ENCODE results near the gene MMP24. TPM values are rescaled to one million over a fixed set of nuclear protein-coding genes. Genes with fewer than 3 reads are reported as not detected.
"Not testable (repeated sequence)": the region's sequence is repeated elsewhere in the genome, so short reads cannot be mapped to it uniquely, and the experiment has no call there.

The MMP24 gene
- total RNA-seq, 1 experiment from 2014 or later: 0.71 TPM

DNA sequence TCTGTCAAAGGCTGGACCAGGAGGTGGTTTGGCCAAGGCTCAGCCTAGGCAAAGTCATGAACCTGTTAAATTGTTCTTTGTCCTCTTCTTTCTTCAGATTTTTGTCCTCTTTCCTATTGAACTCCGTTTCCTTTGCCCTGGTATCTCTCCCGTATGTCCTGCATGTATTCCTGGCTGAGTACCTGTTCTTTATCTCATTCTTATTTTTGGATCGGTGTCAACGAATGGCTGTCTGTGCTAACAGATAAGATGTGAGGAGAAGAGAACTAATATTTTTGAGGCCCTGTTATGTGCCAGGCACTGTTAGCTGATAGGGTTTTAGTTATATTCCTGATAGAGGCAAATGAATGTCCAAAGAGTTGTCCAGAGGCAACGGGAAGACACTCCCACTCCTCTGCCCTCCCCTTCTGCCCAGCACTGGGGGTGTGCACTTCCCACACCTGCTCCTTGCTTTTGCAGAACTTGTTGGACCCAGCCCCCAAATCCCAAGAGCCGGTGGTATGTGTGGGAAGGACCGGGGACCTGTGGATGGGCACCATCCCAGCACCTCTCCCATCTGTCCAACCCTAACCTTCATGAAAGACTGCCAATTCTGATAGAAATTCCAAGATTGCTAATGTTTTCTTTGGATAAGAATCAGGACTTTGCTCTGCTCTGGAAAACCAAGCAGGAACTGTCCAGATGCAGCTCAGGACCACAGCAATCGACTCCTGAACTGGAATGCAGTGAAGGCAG lies 30.9 kb downstream of the MMP24 start:
- Histone ChIP-seq H3K9me3 (replicated peaks) (no peaks in the 10 kb centered on the region), H3K36me3 (no peaks in the 10 kb centered on the region), H3K27me3 (replicated peaks) (no peaks in the 10 kb centered on the region), H3K4me3 (no peak overlapping the region), H3K27ac (no peak overlapping the region), H3K4me1 (replicated peaks) (peaks cover 2% of the 10 kb centered on the region)
- no peak for DNase-seq (ENCODE audit: low read depth in 1 of 2, low spot score in 2 of 2)

DNA sequence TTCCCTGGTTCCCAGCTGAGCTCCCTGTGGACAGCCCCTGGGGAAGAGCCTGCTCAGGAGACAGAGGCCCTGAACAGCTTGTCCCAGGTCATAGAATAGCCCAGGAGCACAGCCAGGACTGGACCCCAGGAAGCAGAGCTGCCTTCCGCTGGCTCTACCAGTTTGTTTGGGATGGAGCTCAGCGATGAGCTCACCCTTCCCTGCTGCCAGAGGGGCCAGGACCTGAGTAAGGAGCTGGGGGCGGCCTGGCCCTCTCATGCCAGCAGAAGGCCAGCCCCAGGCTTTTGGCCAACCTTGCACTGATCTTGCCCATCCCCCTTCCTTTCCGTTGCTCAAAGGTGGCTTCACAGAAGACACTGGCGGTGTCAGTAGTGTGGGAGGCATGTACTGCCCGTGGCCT lies 33.9 kb downstream of the MMP24 start:
- H3K9me3 ChIP-seq (replicated peaks): no peaks in the 10 kb centered on the region

DNA sequence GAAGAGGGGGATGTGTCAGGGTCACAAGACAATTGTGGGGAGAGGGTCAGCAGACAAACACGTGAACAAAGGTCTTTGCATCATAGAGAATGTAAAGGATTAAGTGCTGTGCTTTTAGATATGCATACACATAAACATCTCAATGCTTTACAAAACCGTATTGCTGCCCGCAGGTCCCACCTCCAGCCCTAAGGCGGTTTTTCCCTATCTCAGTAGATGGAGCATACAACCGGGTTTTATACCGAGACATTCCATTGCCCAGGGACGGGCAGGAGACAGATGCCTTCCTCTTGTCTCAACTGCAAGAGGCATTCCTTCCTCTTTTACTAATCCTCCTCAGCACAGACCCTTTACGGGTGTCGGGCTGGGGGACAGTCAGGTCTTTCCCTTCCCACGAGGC lies 35.8 kb downstream of the MMP24 start:
- H3K27ac ChIP-seq; H3K27me3 ChIP-seq (replicated peaks); H3K4me3 ChIP-seq; H3K9me3 ChIP-seq (replicated peaks); DNase-seq (ENCODE audit: low read depth in 1 of 2, low spot score in 2 of 2): not testable (repeated sequence)
- Histone ChIP-seq H3K36me3 (peaks cover 12% of the 10 kb centered on the region), H3K4me1 (replicated peaks) (peaks cover 14% of the 10 kb centered on the region)

More for the DNA sequence above, 33.9 kb downstream of the MMP24 start:
- DNase-seq (ENCODE audit: low read depth in 1 of 2, low spot score in 2 of 2): no peak
- H3K4me1 ChIP-seq (replicated peaks): peaks cover 14% of the 10 kb centered on the region
- H3K4me3 ChIP-seq: no peak overlapping the region
- no peaks in the 10 kb centered on the region for H3K27me3 ChIP-seq (replicated peaks)
- H3K36me3 ChIP-seq: peaks cover 7% of the 10 kb centered on the region
- H3K27ac ChIP-seq: no peak overlapping the region

DNA sequence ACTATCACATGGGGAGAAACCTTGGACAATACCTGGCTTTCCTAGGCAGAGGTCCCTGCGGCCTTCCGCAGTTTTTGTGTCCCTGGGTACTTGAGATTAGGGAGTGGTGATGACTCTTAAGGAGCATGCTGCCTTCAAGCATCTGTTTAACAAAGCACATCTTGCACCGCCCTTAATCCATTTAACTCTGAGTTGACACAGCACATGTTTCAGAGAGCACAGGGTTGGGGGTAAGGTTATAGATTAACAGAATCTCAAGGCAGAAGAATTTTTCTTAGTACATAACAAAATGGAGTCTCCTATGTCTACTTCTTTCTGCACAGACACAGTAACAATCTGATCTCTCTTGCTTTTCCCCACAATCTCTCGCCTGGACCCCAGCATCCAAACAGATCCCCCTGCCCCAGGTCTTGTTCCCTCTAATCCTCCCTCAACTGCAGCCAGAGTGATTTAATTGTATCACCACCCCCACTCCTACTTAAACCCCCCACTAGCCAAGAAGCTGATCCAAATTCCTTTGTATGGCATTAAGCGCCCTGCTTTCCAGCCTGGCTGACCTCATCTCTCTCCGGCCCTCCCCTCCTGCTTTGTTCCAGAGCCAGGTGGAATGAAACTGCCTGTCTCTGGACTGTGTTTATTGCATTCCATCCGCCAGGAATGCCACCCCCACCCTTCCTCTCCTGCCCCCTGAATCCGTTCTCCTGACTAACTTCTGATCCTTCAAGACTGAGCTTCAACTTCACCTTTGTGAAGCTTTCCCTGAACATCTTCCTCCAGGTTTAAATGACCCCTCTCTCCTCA lies 36.4 kb downstream of the MMP24 start:
- Histone ChIP-seq H3K36me3 (peaks cover 16% of the 10 kb centered on the region), H3K4me1 (replicated peaks) (peaks cover 14% of the 10 kb centered on the region), H3K27ac (peak overlapping the region; percentile 53)
- H3K9me3 ChIP-seq (replicated peaks); H3K27me3 ChIP-seq (replicated peaks); H3K4me3 ChIP-seq: not testable (repeated sequence)
- DNase-seq (ENCODE audit: low read depth in 1 of 2, low spot score in 2 of 2): peak; percentile 73 to 80

DNA sequence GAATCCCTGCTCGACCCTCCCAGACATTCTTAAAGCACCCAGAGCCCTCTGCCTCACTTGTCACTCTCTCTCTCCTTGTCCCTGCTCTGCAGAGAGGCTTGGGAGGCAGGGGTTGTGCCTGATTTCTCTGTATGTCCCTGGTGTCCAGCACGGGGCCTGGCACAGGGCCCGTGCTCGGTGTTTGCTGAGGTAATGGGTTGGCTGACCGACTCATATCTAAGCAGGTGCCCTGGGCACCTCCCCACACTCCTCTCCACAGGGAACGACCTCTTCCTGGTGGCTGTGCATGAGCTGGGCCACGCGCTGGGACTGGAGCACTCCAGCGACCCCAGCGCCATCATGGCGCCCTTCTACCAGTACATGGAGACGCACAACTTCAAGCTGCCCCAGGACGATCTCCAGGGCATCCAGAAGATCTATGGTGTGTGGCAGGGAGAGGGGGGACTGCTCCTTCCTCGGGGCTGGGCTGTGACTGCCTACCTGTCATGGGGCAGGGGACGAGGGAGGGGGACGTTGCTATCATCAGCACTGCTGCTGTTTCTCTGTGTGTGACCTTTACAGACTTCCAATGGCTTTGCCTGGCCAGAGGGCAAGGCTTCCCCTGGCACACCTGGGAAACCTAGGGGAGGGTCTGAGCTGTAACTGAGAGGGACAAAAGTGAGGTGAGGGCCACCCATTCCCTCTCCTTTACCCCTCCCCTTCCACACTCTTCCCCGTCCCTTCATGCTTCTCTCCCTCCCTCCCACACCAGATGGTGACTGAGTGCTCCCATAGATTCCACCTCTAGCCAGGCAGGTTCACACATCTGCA lies 37.2 kb downstream of the MMP24 start:
- Histone ChIP-seq H3K27ac (peak overlapping the region; percentile 53), H3K27me3 (replicated peaks) (no peaks in the 10 kb centered on the region), H3K9me3 (replicated peaks) (no peaks in the 10 kb centered on the region), H3K4me1 (replicated peaks) (peaks cover 14% of the 10 kb centered on the region), H3K4me3 (no peak overlapping the region), H3K36me3 (peaks cover 21% of the 10 kb centered on the region)
- no peak for DNase-seq (ENCODE audit: low read depth in 1 of 2, low spot score in 2 of 2)

DNA sequence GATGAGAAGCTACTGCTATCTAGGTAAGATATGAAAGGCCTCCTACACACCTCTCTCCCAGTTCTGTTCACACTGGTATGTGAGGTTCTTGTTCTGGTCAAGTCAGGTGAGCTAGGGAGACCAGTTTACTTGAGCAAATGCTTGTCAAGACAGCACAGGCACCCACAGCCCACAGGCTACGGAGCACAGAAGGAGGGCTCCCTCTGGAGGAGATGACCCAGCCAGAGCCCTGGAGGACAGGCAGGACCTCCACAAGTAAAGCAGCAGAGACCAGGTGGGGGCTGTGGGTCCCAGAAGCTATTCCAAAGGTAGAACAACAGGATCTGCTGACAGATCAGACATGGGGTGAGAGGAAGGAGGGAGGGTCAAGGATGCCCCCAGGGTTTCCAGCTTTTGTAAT lies 38.3 kb downstream of the MMP24 start:
- H3K4me3 ChIP-seq: no peak overlapping the region
- peaks cover 14% of the 10 kb centered on the region for H3K4me1 ChIP-seq (replicated peaks)
- no peak overlapping the region for H3K27ac ChIP-seq
- no peaks in the 10 kb centered on the region for H3K27me3 ChIP-seq (replicated peaks)
- no peaks in the 10 kb centered on the region for H3K9me3 ChIP-seq (replicated peaks)
- peaks cover 28% of the 10 kb centered on the region for H3K36me3 ChIP-seq
- no peak for DNase-seq (ENCODE audit: low read depth in 1 of 2, low spot score in 2 of 2)

DNA sequence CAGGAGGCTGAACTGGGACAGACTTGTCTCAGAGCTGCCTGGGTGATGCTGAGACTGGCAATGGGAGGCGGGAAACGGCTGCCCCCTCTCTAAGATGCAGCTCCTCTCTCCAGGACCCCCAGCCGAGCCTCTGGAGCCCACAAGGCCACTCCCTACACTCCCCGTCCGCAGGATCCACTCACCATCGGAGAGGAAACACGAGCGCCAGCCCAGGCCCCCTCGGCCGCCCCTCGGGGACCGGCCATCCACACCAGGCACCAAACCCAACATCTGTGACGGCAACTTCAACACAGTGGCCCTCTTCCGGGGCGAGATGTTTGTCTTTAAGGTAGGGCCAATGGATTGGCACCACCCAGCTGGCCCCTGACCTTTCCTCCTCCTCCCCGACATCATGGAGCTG lies 40.6 kb downstream of the MMP24 start:
- H3K36me3 ChIP-seq: peaks cover 43% of the 10 kb centered on the region
- H3K27ac ChIP-seq: no peak overlapping the region
- no peaks in the 10 kb centered on the region for H3K9me3 ChIP-seq (replicated peaks)
- H3K27me3 ChIP-seq (replicated peaks): no peaks in the 10 kb centered on the region
- no peak overlapping the region for H3K4me3 ChIP-seq
- DNase-seq (ENCODE audit: low read depth in 1 of 2, low spot score in 2 of 2): no peak
- H3K4me1 ChIP-seq (replicated peaks): peaks cover 14% of the 10 kb centered on the region

DNA sequence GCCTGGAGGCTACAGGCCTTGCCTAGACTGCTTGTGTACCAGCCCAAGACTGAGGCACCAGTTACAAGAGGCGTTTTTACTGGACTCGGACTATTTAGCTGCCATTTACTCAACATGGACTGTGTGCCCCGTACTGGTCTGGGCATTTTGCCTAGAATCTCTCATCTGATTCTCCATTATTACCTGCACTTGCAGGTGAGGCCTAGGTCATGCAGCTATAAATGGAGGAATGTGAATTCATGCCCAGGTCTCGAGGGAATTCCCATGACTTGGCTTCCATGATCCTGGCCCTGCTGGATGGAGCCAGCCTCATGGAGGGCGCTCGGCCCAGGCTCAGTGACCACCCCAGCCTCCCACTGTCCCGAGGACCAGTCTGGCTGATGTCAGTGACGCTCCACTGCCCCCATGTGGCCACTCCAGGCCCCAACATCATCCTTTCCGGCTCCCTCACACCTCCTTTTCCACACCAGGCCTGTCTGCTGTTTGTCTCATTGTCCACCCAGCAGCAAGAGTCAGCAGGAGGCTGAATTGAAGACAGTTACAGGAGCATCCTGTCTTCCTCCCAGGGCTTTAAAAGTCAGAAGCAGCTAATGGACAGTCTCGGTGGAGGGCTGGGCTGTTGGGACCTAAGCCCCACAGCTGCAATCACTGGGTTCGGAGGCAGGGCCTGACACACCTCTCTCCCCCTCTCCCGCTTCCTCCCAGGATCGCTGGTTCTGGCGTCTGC lies 42.7 kb downstream of the MMP24 start:
- Histone ChIP-seq H3K4me3 (no peak overlapping the region), H3K27ac (no peak overlapping the region), H3K9me3 (replicated peaks) (no peaks in the 10 kb centered on the region), H3K4me1 (replicated peaks) (no peaks in the 10 kb centered on the region; the same call in 1 of the 2 replicates), H3K27me3 (replicated peaks) (no peaks in the 10 kb centered on the region), H3K36me3 (peaks cover 43% of the 10 kb centered on the region)
- DNase-seq (ENCODE audit: low read depth in 1 of 2, low spot score in 2 of 2): peak; percentile 45 to 70

DNA sequence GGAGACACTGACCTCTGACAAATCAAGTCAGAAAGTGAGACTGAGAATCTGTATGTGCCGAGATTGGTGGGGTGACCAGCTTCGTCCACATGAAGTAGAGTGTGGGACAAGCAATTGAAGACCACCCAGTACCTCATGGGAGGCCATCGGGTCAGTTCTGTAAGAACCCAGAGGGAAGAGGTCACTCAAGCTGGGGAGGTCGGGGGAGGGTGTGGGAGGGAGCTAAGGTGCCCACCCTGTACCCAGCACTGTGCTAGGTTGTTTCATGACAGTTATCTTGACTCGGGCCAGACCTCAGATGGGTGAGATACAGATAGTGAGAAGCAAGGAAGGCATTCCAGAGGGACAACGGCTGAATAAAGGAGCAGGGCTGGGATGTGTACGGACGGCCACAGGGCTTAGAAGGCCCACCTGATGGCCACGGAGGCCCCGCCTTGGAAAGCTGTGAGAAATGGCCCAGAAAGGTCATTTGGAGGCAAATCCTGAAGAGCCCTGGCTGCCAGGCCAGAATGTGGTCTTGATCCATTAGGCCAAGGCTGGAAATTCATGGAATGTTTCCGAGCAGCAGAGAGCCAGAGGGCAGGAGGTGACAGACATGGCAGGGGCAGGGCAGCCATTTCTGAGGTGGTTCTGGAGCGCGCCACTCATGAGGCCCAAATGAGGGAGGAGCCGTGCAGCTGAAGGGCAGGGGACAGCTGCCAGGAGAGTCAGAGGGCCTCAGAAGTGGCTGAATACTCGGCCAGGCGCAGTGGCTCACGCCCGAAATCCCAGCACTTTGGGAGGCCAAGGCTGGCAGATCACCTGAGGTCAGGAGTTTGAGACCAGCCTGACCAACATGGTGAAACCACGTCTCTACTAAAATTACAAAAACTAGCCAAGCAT lies 43.8 kb downstream of the MMP24 start:
- Histone ChIP-seq H3K36me3 (peaks cover 53% of the 10 kb centered on the region), H3K4me3 (no peak overlapping the region), H3K4me1 (replicated peaks) (no peaks in the 10 kb centered on the region), H3K9me3 (replicated peaks) (no peaks in the 10 kb centered on the region), H3K27ac (no peak overlapping the region), H3K27me3 (replicated peaks) (no peaks in the 10 kb centered on the region)
- no peak for DNase-seq (ENCODE audit: low read depth in 1 of 2, low spot score in 2 of 2)

DNA sequence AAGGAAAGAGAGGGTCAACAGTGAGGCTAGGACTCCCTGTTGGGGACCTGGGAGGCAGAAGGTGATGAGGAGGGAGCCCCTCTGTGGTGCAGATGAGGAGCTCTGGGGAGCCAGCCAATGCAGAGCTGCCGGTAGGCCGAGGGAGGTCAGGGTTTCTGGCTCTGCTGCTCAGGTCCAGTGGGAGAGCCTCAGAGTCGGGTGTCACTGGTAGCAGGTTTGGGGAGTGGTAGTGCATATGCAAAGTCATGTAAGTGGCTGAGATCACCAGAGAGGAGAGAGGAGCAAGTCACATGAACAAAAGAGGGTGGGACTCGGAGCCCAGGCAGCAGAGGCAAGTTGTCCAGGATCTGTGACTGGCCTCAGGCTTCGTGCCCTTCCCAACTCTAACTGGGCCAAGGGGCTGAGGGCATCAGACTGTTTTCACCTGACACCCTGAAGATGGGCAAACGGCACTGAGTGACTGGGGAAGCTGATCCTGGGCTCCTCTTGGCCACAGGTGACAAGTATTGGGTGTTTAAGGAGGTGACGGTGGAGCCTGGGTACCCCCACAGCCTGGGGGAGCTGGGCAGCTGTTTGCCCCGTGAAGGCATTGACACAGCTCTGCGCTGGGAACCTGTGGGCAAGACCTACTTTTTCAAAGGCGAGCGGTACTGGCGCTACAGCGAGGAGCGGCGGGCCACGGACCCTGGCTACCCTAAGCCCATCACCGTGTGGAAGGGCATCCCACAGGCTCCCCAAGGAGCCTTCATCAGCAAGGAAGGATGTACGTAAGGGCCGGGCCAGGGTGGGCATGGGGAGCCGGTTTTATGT lies 44.8 kb downstream of the MMP24 start:
- no peaks in the 10 kb centered on the region for H3K27me3 ChIP-seq (replicated peaks)
- no peaks in the 10 kb centered on the region for H3K9me3 ChIP-seq (replicated peaks)
- H3K27ac ChIP-seq: no peak overlapping the region
- peaks cover 1% of the 10 kb centered on the region; the same call in 1 of the 2 replicates for H3K4me1 ChIP-seq (replicated peaks)
- DNase-seq (ENCODE audit: low read depth in 1 of 2, low spot score in 2 of 2): no peak
- no peak overlapping the region for H3K4me3 ChIP-seq
- H3K36me3 ChIP-seq: peaks cover 60% of the 10 kb centered on the region

DNA sequence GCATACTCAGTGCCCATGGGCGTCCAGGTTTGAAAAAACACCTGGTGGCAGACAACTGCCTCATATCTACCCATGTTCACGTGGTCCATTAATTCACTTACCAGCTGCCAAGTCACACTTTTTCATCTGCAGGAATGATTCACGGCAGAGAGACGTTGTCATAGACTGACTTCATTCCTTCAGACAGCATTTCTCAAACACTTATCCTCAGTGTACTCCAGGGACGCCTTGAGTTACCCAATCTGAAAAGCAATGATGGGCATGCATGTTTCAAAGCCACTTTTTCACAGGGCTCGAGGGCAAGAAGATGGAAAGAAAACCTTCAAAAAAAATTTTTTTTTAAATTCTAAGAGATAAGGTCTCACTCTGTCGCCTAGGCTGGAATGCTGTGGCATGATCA lies 45.4 kb downstream of the MMP24 start:
- Histone ChIP-seq H3K4me3 (no peak overlapping the region), H3K27me3 (replicated peaks) (no peaks in the 10 kb centered on the region), H3K27ac (no peak overlapping the region), H3K4me1 (replicated peaks) (peaks cover 7% of the 10 kb centered on the region), H3K36me3 (peaks cover 65% of the 10 kb centered on the region), H3K9me3 (replicated peaks) (no peaks in the 10 kb centered on the region)
- no peak for DNase-seq (ENCODE audit: low read depth in 1 of 2, low spot score in 2 of 2)
